Omental fat pad (tissue), 4 donors: Measurements from ENCODE around the gene ACSM6. TPM values are rescaled to one million over a fixed set of nuclear protein-coding genes. Genes with fewer than 3 reads are reported as not detected.
"Not testable (repeated sequence)": the region's sequence is repeated elsewhere in the genome, so short reads cannot be mapped to it uniquely, and the experiment has no call there.

Experiments
- ATAC-seq: fragments of 150-250 bp; one replicate; pipeline ENCODE4 v1.9.1; 2016; ENCODE audit warnings: mild to moderate bottlenecking, moderate library complexity; ENCODE audit not compliant: low FRiP score
- DNase-seq: peaks from one replicate; pipeline ENCODE4 v3.0.0-alpha.2; 2019; ENCODE audit warnings: low spot score
- CTCF ChIP-seq, 3 donors: fragments of 450-650 bp; IDR thresholded peaks; one replicate each; pipeline ENCODE4 v1.5.1; 2016 to 2017; ENCODE audit warnings: antibody characterized with exemption in 3 of 3, mild to moderate bottlenecking in 3 of 3, moderate library complexity in 2 of 3
- total RNA-seq, 4 donors: library from RNA; depleted of rRNA; stranded (reverse); fragments of >200 nt; gene quantifications; one replicate each; pipeline ENCODE4 v1.1.0, GENCODE V29; 2016

The ACSM6 gene
- total RNA-seq, 4 donors from 2014 or later, result not detected

GRCh38 chr10:95196046-95196445, 2.0 kb downstream of the ACSM6 start:
- TF ChIP-seq CTCF (IDR thresholded peaks at IDR 0.05), result no peak
- ATAC-seq, result no peak

GRCh38 chr10:95201736-95202135, 7.7 kb downstream of the ACSM6 start:
- DNase-seq (no peak), ATAC-seq (no peak)
- TF ChIP-seq CTCF (IDR thresholded peaks at IDR 0.05), result no peak

More at GRCh38 chr10:95196046-95196445, 2.0 kb downstream of the ACSM6 start:
- no peak for DNase-seq

DNA sequence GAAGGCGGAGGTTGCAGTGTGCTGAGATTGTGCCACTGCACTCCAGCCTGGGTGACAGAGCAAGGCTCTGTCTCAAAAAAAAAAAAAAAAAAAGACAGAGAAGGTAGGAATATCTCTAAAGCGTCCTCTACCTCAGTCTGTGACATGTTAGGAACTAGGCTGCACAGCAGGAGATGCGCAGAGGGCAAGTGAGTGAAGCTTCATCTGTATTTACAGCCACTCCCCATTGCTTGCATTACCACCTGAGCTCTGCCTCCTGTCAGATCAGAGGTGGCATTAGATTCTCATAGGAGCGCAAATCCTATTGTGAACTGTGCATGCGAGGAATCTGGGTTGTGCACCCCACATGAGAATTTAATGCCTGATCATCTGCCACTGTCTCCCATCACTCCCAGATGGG, 8.8 kb downstream of the ACSM6 start:
- not testable (repeated sequence) for DNase-seq, ATAC-seq

DNA sequence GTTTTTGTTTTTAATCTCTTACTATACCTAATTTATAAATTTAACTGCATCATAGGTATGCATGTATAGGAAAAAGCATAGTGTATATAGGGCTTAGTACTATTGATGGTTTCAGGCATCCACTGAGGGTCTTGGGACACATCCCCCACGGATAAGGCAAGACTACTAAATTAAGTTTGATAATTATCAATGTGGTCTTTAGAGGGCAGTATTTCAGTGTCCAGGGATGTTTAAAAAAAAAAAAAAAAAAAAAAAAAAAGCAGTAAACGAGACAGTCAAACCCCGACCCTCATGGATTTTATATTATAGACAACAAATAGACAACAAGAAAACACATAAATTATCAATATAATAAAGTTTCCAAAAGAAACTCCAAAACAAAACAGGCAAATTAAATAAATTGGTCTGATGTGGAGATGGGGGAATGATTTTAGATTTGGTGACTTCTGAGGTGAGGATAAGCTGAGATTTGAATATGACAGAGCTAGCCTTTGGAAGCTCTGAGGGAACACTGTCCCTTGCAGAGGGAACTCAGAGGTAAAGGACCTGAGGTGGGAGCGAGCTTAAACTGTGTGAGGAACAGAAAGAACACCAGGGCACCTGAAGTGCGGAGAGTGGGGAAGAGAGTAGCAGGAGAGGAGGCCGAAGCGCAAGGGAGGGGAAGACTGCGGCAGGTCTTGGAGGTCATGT, 14.8 kb downstream of the ACSM6 start:
- TF ChIP-seq CTCF (IDR thresholded peaks at IDR 0.05), result no peak
- DNase-seq (no peak), ATAC-seq (no peak)

GRCh38 chr10:95209509-95210127, 15.6 kb downstream of the ACSM6 start:
- no peak for TF ChIP-seq CTCF (IDR thresholded peaks at IDR 0.05)
- DNase-seq (no peak), ATAC-seq (no peak)

DNA sequence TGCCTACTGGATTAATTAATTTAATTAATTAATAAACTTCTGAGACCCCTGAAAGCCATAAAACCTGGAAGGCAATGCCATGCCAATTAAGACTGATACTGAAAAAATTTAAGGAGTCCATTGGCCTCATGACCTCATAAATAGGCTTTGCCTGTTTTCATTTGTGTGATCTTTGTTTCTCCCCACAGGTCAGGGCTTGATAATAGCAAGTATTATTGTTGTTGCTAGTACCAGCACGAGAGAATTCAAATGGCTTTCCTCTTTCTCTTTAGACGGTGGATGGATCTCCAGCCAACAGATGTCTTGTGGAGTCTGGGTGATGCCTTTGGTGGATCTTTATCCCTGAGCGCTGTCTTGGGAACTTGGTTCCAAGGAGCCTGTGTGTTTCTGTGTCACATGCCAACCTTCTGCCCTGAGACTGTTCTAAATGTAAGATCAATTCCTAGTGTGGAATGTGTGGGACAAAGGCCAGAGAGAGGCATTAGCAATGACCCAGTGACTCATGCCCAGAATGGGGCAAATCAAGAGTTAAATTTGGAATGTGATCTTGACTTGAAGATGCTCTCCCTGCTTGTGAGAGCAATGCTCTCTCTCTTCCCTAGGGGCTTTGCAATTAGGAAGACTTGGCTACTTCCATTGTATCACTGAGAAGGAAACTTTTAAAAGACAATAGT, 17.7 kb downstream of the ACSM6 start:
- ATAC-seq (no peak), DNase-seq (no peak)
- TF ChIP-seq CTCF (IDR thresholded peaks at IDR 0.05), result no peak

GRCh38 chr10:95214369-95214768, 20.3 kb downstream of the ACSM6 start:
- DNase-seq (no peak), ATAC-seq (no peak)
- no peak for TF ChIP-seq CTCF (IDR thresholded peaks at IDR 0.05)
